Activated naive CD8-positive, alpha-beta T cell treated with anti-CD3 and anti-CD28 coated beads, Interleukin-2, amount 50 U/mL, for 16 hours (primary cell): ENCODE data around the gene OCA2.

Experiments
- DNase-seq: peaks from one replicate; pipeline ENCODE4 v3.0.0-alpha.2; 2020; ENCODE audit warnings: low read depth, low spot score

The OCA2 gene

GRCh38 chr15:28003302-28004037 is 95.6 kb downstream of the OCA2 start:
- DNase-seq, result no peak

DNA sequence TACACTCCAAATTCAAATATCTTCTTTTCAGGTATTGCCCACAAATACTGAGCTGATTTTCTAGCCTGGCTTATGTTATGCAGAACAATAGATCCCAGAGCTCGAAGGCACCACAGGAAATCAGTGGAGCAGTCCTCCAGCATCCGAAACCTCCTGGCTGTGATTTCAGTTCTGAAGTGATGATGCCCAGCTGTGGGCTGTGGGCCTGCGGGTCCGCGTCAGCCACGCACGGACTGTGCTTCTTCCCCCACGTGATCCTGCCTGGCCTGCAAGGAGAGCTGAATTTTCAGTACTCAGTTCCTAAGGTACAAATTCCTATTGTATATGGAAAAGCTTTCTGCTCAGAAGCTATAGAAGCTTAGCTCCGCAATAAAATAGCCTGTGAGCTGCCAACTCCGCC is 96.2 kb downstream of the OCA2 start:
- DNase-seq, result no peak

- DNase-seq, result no peak
Measured at GRCh38 chr15:28002136-28002861, 96.8 kb downstream of the OCA2 start.

GRCh38 chr15:28001641-28002040 is 97.5 kb downstream of the OCA2 start:
- DNase-seq, result no peak

DNA sequence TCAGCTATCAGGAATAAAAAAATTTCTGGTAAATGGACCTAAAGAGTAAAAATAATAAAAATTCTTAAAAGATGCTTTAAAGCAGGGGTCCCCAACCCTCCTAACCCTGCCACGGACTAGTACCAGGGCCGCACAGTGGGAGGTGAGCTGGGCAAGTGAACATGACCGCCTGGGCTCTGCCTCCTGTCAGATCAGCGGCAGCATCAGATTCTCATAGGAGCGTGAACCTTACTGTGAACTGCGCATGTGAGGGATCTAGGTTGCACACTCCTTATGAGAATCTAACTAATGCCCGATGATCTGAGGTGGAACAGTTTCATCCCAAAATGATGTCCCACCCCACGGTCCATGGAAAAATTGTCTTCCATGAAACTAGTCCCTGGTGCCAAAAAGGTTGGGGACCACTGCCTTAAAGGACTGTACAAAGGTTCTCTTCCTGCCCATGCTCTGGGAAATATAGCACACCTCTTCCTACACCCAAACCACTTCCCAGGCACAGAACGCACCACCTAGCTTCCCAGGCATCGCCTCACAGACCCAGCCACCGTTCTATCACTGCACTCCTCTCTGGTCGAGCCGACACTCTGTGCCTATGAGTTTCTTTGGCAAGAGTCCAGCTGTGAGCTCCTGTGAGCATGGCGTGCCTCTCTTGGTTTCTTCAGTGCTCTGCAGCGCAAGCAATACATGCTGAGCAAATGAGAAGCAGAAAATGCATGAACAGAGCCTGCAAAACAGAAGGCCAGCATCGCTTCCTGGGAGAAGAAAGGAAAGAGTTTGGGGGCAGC is 104.9 kb downstream of the OCA2 start:
- DNase-seq, result no peak

- DNase-seq, result no peak
Measured at GRCh38 chr15:27993544-27993943, 105.6 kb downstream of the OCA2 start.

GRCh38 chr15:27990521-27991515 is 108.3 kb downstream of the OCA2 start:
- DNase-seq, result no peak

DNA sequence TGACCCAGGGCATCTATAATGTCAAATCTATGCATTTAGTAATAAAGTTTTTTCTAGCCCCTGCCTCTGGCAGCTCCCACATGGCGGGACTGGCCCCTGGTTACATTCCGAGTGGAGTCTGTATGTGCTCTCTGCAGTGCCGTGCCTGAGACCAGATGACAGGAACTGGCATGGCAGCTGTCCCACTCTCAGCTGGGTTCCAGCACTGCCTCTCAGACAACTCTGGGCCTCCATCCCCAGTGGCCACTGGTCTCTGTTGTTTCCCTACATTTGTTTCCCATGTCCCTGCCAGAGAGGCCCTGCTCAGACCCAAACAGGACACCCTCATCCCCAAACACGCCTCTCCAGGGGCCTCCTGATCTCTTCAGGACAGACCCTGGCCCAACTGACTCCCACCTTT is 109.3 kb downstream of the OCA2 start:
- DNase-seq, result no peak

DNA sequence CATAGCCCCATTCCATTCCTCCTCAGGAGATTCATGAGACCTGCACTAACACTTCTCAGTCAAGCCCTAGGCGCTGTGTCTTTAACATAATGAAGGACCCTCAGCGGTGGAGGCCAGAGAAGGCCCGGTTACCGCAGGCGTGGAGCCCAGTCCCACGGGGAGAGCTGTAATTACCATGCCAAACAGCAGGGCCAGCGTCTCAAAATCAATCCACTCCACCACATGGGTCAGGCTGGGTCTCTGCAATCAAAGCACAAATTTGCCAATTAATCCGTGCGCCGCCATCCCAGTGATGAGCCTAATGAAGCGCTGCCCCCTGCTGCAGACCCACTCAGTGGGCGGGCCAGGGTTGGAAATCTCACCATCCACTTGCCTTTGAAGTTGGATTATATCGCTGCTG is 109.7 kb downstream of the OCA2 start:
- DNase-seq, result no peak

- no peak for DNase-seq
Measured at GRCh38 chr15:27985099-27985498, 114.0 kb downstream of the OCA2 start.

GRCh38 chr15:27983496-27983895 is 115.6 kb downstream of the OCA2 start:
- no peak for DNase-seq

GRCh38 chr15:27977696-27978095 is 121.4 kb downstream of the OCA2 start:
- DNase-seq, result no peak

DNA sequence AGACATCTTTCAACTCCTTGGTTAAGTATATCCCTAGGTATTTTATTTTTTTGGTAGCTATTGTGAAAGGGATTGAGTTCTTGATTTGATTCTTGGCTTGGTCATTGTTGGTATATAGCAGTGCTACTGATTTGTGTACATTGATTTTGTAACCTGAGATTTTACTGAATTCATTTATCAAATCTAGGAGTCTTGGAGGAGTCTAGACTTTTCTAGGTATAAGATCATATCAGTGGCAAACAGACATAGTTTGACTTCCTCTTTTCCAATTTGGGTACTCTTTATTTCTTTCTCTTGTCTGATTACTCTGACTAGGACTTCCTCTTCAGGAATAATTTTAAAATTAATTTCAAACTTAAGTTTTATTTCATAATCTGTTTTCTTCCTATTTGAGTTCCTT is 125.2 kb downstream of the OCA2 start:
- no peak for DNase-seq

DNA sequence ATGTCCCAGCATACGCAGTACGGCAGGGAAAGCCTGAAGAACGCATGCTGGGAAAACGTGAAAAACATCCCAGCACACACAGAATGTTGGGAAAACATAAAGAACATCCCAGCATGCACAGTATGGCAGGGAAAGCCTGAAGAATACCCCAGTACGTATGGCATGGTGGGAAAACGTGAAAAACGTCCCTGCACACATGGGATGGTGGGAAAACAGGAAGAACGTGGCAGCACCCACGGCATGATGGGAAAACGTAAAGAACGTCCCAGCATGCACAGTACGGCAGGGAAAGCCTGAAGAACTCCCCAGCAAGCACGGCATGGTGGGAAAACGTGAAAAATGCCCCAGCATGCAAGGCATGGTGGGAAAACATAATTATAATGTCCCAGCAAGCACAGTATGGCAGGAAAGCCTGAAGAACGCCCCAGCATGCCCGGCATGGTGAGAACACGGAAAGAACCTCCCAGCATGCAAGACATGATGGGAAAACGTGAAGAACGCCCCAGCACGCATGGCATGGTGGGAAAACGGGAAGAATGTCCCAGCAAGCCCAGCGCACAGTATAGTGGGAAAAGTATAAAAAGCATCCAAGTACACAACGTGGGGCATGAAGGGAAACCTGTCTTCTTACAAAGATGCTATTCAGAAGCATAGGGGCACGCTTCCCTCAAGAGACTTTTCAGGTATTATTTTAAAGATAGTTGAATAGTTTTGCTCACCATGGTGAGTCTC is 128.3 kb downstream of the OCA2 start:
- no peak for DNase-seq

GRCh38 chr15:27967541-27967940 is 131.6 kb downstream of the OCA2 start:
- DNase-seq, result no peak

DNA sequence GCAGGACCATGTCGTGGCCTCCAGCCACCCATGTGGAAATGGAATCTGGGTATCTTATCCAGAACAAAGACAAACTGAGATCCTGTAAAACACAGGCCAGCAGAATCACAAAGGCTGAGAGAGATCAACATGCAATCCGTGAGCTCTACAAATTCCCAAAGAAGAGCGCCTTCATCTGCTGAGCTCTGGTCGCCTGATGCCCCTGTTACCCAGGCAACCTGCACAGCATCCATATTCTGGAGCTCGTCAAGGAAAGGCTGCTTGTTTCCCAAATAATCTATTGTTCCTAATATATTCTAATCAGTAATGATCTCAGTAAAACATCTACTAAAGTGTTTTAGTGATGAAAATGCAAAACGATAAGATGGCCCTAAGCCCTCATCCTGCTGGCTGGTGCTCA is 133.6 kb downstream of the OCA2 start:
- DNase-seq, result no peak

GRCh38 chr15:27961801-27962200 is 137.3 kb downstream of the OCA2 start:
- DNase-seq, result no peak

- no peak for DNase-seq
Measured at GRCh38 chr15:27958911-27959578, 140.1 kb downstream of the OCA2 start.

DNA sequence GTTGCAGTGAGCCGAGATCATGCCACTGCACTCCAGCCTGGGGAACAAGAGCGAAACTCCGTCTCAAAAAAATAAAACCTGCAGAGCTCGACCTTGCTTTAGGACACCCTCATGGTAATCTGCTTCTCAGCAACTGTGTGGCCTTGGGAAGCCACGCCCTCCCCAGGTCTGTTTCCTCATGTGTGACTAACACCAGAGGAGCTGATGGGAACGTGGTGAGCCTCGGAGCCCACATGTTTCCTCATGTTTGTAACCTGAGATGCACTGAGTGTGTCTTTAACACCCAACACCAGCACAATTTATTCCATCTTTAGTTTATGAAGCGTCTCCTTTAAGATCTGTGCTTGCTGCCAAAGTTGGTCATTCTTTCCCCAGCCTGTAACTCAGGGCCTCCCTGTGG is 142.8 kb downstream of the OCA2 start:
- no peak for DNase-seq

GRCh38 chr15:27955087-27955486 is 144.0 kb downstream of the OCA2 start:
- no peak for DNase-seq
